OCI-LY1 (cell line): ENCODE data around the gene FKBP15.
"Not testable (repeated sequence)": the region's sequence is repeated elsewhere in the genome, so short reads cannot be mapped to it uniquely, and the experiment has no call there.

ENCODE experiments used
- H2AFZ ChIP-seq: fragments of 200-600 bp; sonication (generic), shearing (Covaris generic); 2 replicates; pipeline ENCODE4 v1.6.0; 2014; ENCODE audit warnings: antibody characterized with exemption, mild to moderate bottlenecking, low read length
- H3F3A ChIP-seq: fragments of 200-600 bp; sonication (generic), shearing (Covaris generic); 2 replicates; pipeline ENCODE4 v1.6.0; 2014; ENCODE audit warnings: mild to moderate bottlenecking, antibody characterized with exemption, low read length, moderate library complexity; ENCODE audit not compliant: insufficient read depth
- H3K27ac ChIP-seq: fragments of 200-600 bp; sonication (generic); 2 replicates; pipeline ENCODE4 v1.5.1; 2014; ENCODE audit warnings: low read length, mixed run types, mild to moderate bottlenecking, low read depth; ENCODE audit not compliant: poor library complexity, severe bottlenecking
- H3K27me3 ChIP-seq: fragments of 200-600 bp; sonication (generic); 2 replicates; pipeline ENCODE4 v1.6.0; 2014; ENCODE audit warnings: antibody characterized with exemption, mild to moderate bottlenecking, low read length, moderate library complexity; ENCODE audit not compliant: insufficient read depth
- H3K36me3 ChIP-seq: fragments of 200-600 bp; sonication (generic); 2 replicates; pipeline ENCODE4 v1.6.1; 2014; ENCODE audit warnings: mild to moderate bottlenecking, antibody characterized with exemption, low read length, moderate library complexity, mixed read lengths; ENCODE audit not compliant: insufficient read depth
- H3K4me1 ChIP-seq: fragments of 200-600 bp; sonication (generic); 2 replicates; pipeline ENCODE4 v1.5.1; 2014; ENCODE audit warnings: mild to moderate bottlenecking, low read length, moderate library complexity; ENCODE audit not compliant: insufficient read depth, severe bottlenecking
- H3K4me2 ChIP-seq: fragments of 200-600 bp; sonication (generic), shearing (Covaris generic); 2 replicates; pipeline ENCODE4 v1.6.1; 2014; ENCODE audit warnings: low read length
- H3K4me3 ChIP-seq: fragments of 200-600 bp; sonication (generic); 2 replicates; pipeline ENCODE4 v1.5.1; 2014; ENCODE audit warnings: low read length, low read depth, mild to moderate bottlenecking, mixed read lengths; ENCODE audit not compliant: poor library complexity, severe bottlenecking
- H3K79me2 ChIP-seq: fragments of 200-600 bp; shearing (Covaris generic); 2 replicates; pipeline ENCODE4 v1.6.1; 2016; ENCODE audit warnings: mixed run types, low read length, mixed read lengths; ENCODE audit not compliant: insufficient read depth
- H3K9ac ChIP-seq: fragments of 200-600 bp; sonication (generic), shearing (Covaris generic); 2 replicates; pipeline ENCODE4 v1.6.1; 2014; ENCODE audit warnings: mild to moderate bottlenecking, low read length, mixed read lengths
- H3K9me2 ChIP-seq: fragments of 200-600 bp; sonication (generic), shearing (Covaris generic); 2 replicates; pipeline ENCODE4 v1.6.1; 2014; ENCODE audit warnings: low read depth, mild to moderate bottlenecking, low read length, mixed read lengths
- H3K9me3 ChIP-seq: fragments of 200-600 bp; shearing (Covaris generic); 2 replicates; pipeline ENCODE4 v1.6.1; 2014; ENCODE audit warnings: low read length, mixed read lengths
- H4K20me1 ChIP-seq: fragments of 200-600 bp; sonication (generic), shearing (Covaris generic); 2 replicates; pipeline ENCODE4 v1.6.0; 2016; ENCODE audit warnings: mild to moderate bottlenecking, low read length; ENCODE audit not compliant: insufficient read depth
- CTCF ChIP-seq: fragments of 200-600 bp; sonication (generic), shearing (Covaris generic); IDR thresholded peaks from 2 replicates; pipeline ENCODE4 v1.5.1; 2017; ENCODE audit warnings: mild to moderate bottlenecking, antibody characterized with exemption, low read length, moderate library complexity, mixed read lengths
- EZH2 ChIP-seq: fragments of 200-600 bp; sonication (generic), shearing (Covaris generic); IDR thresholded peaks from 2 replicates; pipeline ENCODE4 v1.8.0; 2017; ENCODE audit warnings: borderline replicate concordance, mixed run types, mild to moderate bottlenecking, antibody characterized with exemption, low read length, moderate library complexity, mixed read lengths

Gene FKBP15

GRCh38 chr9:113148372-113148705 is 72.7 kb downstream of the FKBP15 start:
- no peaks in the 10 kb centered on the region for H3K9me2 ChIP-seq
- TF ChIP-seq CTCF = no peak
- no peak for TF ChIP-seq EZH2
- H3K9me3 ChIP-seq = no peaks in the 10 kb centered on the region
- no peaks in the 10 kb centered on the region for H4K20me1 ChIP-seq
- H3K27me3 ChIP-seq = no peaks in the 10 kb centered on the region
- no peak overlapping the region for H3K27ac ChIP-seq
- no peak overlapping the region for H2AFZ ChIP-seq
- H3K79me2 ChIP-seq = no peaks in the 10 kb centered on the region
- no peak overlapping the region for H3K4me3 ChIP-seq
- H3K9ac ChIP-seq = no peak overlapping the region
- peaks cover 8% of the 10 kb centered on the region for H3K4me1 ChIP-seq
- no peaks in the 10 kb centered on the region for H3F3A ChIP-seq
- H3K4me2 ChIP-seq = no peak overlapping the region
- H3K36me3 ChIP-seq = no peaks in the 10 kb centered on the region

GRCh38 chr9:113143432-113144227 is 77.4 kb downstream of the FKBP15 start:
- Histone ChIP-seq H3K9me3 (no peaks in the 10 kb centered on the region), H3K4me2 (no peak overlapping the region), H4K20me1 (no peaks in the 10 kb centered on the region), H3K4me3 (no peak overlapping the region), H3K4me1 (no peaks in the 10 kb centered on the region), H3K9ac (no peak overlapping the region), H3K9me2 (no peaks in the 10 kb centered on the region), H3F3A (no peaks in the 10 kb centered on the region), H3K36me3 (no peaks in the 10 kb centered on the region), H3K27ac (no peak overlapping the region), H3K79me2 (no peaks in the 10 kb centered on the region), H3K27me3 (no peaks in the 10 kb centered on the region; the same call in 1 of the 2 replicates), H2AFZ (no peak overlapping the region)
- no peak for TF ChIP-seq CTCF
- no peak for TF ChIP-seq EZH2

- not testable (repeated sequence) for H3K27me3 ChIP-seq, H3F3A ChIP-seq, H3K27ac ChIP-seq, H2AFZ ChIP-seq, H3K4me1 ChIP-seq, H3K9me3 ChIP-seq, H3K79me2 ChIP-seq, H3K9me2 ChIP-seq, H3K36me3 ChIP-seq, H3K4me3 ChIP-seq, H3K9ac ChIP-seq, H4K20me1 ChIP-seq, H3K4me2 ChIP-seq
Observed at GRCh38 chr9:113140896-113141295, 80.2 kb downstream of the FKBP15 start.

- no peak for TF ChIP-seq EZH2
- no peak for TF ChIP-seq CTCF
- H3F3A ChIP-seq = no peaks in the 10 kb centered on the region
- no peaks in the 10 kb centered on the region for H4K20me1 ChIP-seq
- no peaks in the 10 kb centered on the region; the same call in 1 of the 2 replicates for H3K27me3 ChIP-seq
- H3K9me2 ChIP-seq = no peaks in the 10 kb centered on the region
- no peak overlapping the region for H3K4me2 ChIP-seq
- H3K36me3 ChIP-seq = no peaks in the 10 kb centered on the region
- no peak overlapping the region for H3K27ac ChIP-seq
- no peak overlapping the region for H2AFZ ChIP-seq
- no peaks in the 10 kb centered on the region for H3K9me3 ChIP-seq
- H3K79me2 ChIP-seq = no peaks in the 10 kb centered on the region
- no peak overlapping the region for H3K9ac ChIP-seq
- no peak overlapping the region for H3K4me3 ChIP-seq
- H3K4me1 ChIP-seq = no peaks in the 10 kb centered on the region
Observed at GRCh38 chr9:113139953-113140352, 81.1 kb downstream of the FKBP15 start.
